CD8-positive, alpha-beta memory T cell (primary cell): ENCODE data around the gene ANKK1. TPM values are rescaled to one million over a fixed set of nuclear protein-coding genes. Genes with fewer than 3 reads are reported as not detected.

Experiments
- CTCF ChIA-PET: fragments of 350-600 bp; sonication (Branson Sonifier 250); formaldehyde crosslinking; loops from one replicate; lab custom pipeline; 2021; ENCODE audit warnings: antibody characterized with exemption; lab: Charles Lee
- POLR2A ChIA-PET: fragments of 350-600 bp; sonication (Branson Sonifier 250); formaldehyde crosslinking; loops from one replicate; lab custom pipeline; 2021; ENCODE audit warnings: antibody characterized with exemption; lab: Charles Lee
- DNase-seq, 5 donors: peaks; one replicate each; pipeline versions ENCODE4 v3.0.0 to v3.0.0-alpha.2; 2020 to 2022; ENCODE audit warnings: mixed read lengths in 1 of 5
- H3K27ac ChIP-seq: one replicate; pipeline ENCODE4 v1.7.0; 2013; ENCODE audit warnings: low read depth, mild to moderate bottlenecking, low read length, moderate library complexity
- H3K27me3 ChIP-seq: 2 replicates; pipeline ENCODE4 v1.7.0; 2013; ENCODE audit warnings: low read length, mild to moderate bottlenecking; ENCODE audit not compliant: insufficient read depth, poor library complexity, severe bottlenecking
- H3K36me3 ChIP-seq: 2 replicates; pipeline ENCODE4 v1.7.0; 2013; ENCODE audit warnings: mild to moderate bottlenecking, low read length, moderate library complexity; ENCODE audit not compliant: insufficient read depth
- H3K4me1 ChIP-seq: 2 replicates; pipeline ENCODE4 v1.7.0; 2013; ENCODE audit warnings: mild to moderate bottlenecking, low read length, moderate library complexity; ENCODE audit not compliant: insufficient read depth
- H3K4me3 ChIP-seq: 2 replicates; pipeline ENCODE4 v1.7.0; 2013; ENCODE audit warnings: mild to moderate bottlenecking, low read length
- H3K9me3 ChIP-seq: 2 replicates; pipeline ENCODE4 v1.7.0; 2013; ENCODE audit warnings: mild to moderate bottlenecking, low read length
- H3K27ac Mint-ChIP-seq, 8 donors: one replicate each; pipeline ENCODE4 v1.8.0; 2020 to 2021; ENCODE audit warnings: mixed read lengths in 8 of 8, mild to moderate bottlenecking in 6 of 8, inconsistent platforms in 3 of 8, moderate library complexity in 3 of 8
- H3K27me3 Mint-ChIP-seq, 2 donors: one replicate each; pipeline ENCODE4 v1.8.0; 2020 to 2021; ENCODE audit warnings: mixed read lengths in 2 of 2, mild to moderate bottlenecking in 1 of 2, moderate library complexity in 1 of 2
- H3K36me3 Mint-ChIP-seq, 3 donors: one replicate each; pipeline ENCODE4 v1.8.0; 2020 to 2021; ENCODE audit warnings: mixed read lengths in 3 of 3, inconsistent platforms in 1 of 3, mild to moderate bottlenecking in 1 of 3
- H3K4me1 Mint-ChIP-seq, 3 donors: one replicate each; pipeline ENCODE4 v1.8.0; 2020 to 2021; ENCODE audit warnings: mixed read lengths in 3 of 3, inconsistent platforms in 1 of 3, mild to moderate bottlenecking in 1 of 3
- H3K4me3 Mint-ChIP-seq, 7 donors: one replicate each; pipeline ENCODE4 v1.8.0; 2020 to 2021; ENCODE audit warnings: mixed read lengths in 7 of 7, mild to moderate bottlenecking in 6 of 7, moderate library complexity in 4 of 7, inconsistent platforms in 2 of 7
- H3K9me3 Mint-ChIP-seq, 5 donors: one replicate each; pipeline ENCODE4 v1.8.0; 2020 to 2022; ENCODE audit warnings: mixed read lengths in 5 of 5, mild to moderate bottlenecking in 3 of 5, moderate library complexity in 2 of 5, inconsistent platforms in 1 of 5
- polyA plus RNA-seq: library from polyadenylated mRNA; unstranded; fragments of 300-500 nt; fragmentation: Illumina TruSeq; gene quantifications from one replicate; pipeline ENCODE4 v1.2.3, GENCODE V29; 2021
- total RNA-seq, 2 experiments: library from RNA; stranded (reverse); gene quantifications; one replicate each; pipeline ENCODE4 v1.2.3, GENCODE V29; 2021

The ANKK1 gene
- total and polyA plus RNA-seq, 3 experiments from 2014 or later: 0.08 to 0.57 (median 0.42) TPM

- no peak overlapping the region for H3K27ac ChIP-seq
- peaks cover 0 to 8% (median 0%) of the 10 kb centered on the region in 3 donors for H3K36me3 Mint-ChIP-seq
- no peaks in the 10 kb centered on the region for H3K27me3 ChIP-seq
- H3K4me3 ChIP-seq: no peak overlapping the region
- no peak overlapping the region for H3K27ac Mint-ChIP-seq
- ChIA-PET CTCF (no interaction called here), POLR2A (no interaction called here)
- no peaks in the 10 kb centered on the region for H3K4me1 Mint-ChIP-seq
- no peaks in the 10 kb centered on the region for H3K9me3 Mint-ChIP-seq
- H3K36me3 ChIP-seq: no peaks in the 10 kb centered on the region
- H3K9me3 ChIP-seq: no peaks in the 10 kb centered on the region
- DNase-seq: no peak
- no peaks in the 10 kb centered on the region for H3K27me3 Mint-ChIP-seq
- no peaks in the 10 kb centered on the region for H3K4me1 ChIP-seq
- no peak overlapping the region for H3K4me3 Mint-ChIP-seq
Observed at GRCh38 chr11:113396690-113397089, 9.1 kb downstream of the ANKK1 start.

GRCh38 chr11:113397212-113397611 lies 9.6 kb downstream of the ANKK1 start:
- Histone ChIP-seq H3K27me3 (no peaks in the 10 kb centered on the region), H3K4me3 (no peak overlapping the region), H3K4me1 (no peaks in the 10 kb centered on the region), H3K27ac (no peak overlapping the region), H3K9me3 (no peaks in the 10 kb centered on the region), H3K36me3 (no peaks in the 10 kb centered on the region)
- Mint-ChIP-seq H3K36me3 (peaks cover 0 to 8% (median 0%) of the 10 kb centered on the region in 3 donors), H3K27me3 (no peaks in the 10 kb centered on the region), H3K9me3 (no peaks in the 10 kb centered on the region), H3K27ac (no peak overlapping the region), H3K4me1 (no peaks in the 10 kb centered on the region), H3K4me3 (no peak overlapping the region)
- POLR2A ChIA-PET: no interaction called here
- CTCF ChIA-PET: no interaction called here
- DNase-seq: no peak

GRCh38 chr11:113397821-113398220 lies 10.2 kb downstream of the ANKK1 start:
- ChIA-PET CTCF (interaction anchor here (0.7 kb wide), 1 partner anchor 380 kb away, joined by 3 read pairs; no protein-coding TSS in a partner anchor), POLR2A (no interaction called here)
- Histone ChIP-seq H3K36me3 (no peaks in the 10 kb centered on the region), H3K27ac (no peak overlapping the region), H3K4me1 (no peaks in the 10 kb centered on the region), H3K4me3 (no peak overlapping the region), H3K9me3 (no peaks in the 10 kb centered on the region), H3K27me3 (no peaks in the 10 kb centered on the region)
- peaks cover 0 to 1% of the 10 kb centered on the region in 2 donors for H3K27me3 Mint-ChIP-seq
- peaks cover 0 to 8% (median 0%) of the 10 kb centered on the region in 3 donors for H3K36me3 Mint-ChIP-seq
- H3K27ac Mint-ChIP-seq: no peak overlapping the region
- no peaks in the 10 kb centered on the region for H3K9me3 Mint-ChIP-seq
- DNase-seq: no peak
- H3K4me1 Mint-ChIP-seq: no peaks in the 10 kb centered on the region
- H3K4me3 Mint-ChIP-seq: no peak overlapping the region

GRCh38 chr11:113398669-113399430 lies 11.3 kb downstream of the ANKK1 start:
- H3K9me3 Mint-ChIP-seq: no peaks in the 10 kb centered on the region

GRCh38 chr11:113400631-113401230 lies 13.2 kb downstream of the ANKK1 start:
- peaks cover 0 to 1% of the 10 kb centered on the region in 2 donors for H3K27me3 Mint-ChIP-seq
- no peaks in the 10 kb centered on the region for H3K9me3 Mint-ChIP-seq
- DNase-seq: no peak
- peaks cover 0 to 7% (median 0%) of the 10 kb centered on the region in 3 donors for H3K36me3 Mint-ChIP-seq
- Histone ChIP-seq H3K27me3 (no peaks in the 10 kb centered on the region), H3K27ac (no peak overlapping the region), H3K4me3 (no peak overlapping the region), H3K4me1 (no peaks in the 10 kb centered on the region), H3K9me3 (no peaks in the 10 kb centered on the region), H3K36me3 (no peaks in the 10 kb centered on the region)
- CTCF ChIA-PET: no interaction called here
- no peak overlapping the region for H3K4me3 Mint-ChIP-seq
- no peaks in the 10 kb centered on the region for H3K4me1 Mint-ChIP-seq
- H3K27ac Mint-ChIP-seq: peak overlapping the region in 1 of 8 donors; percentile 27
- POLR2A ChIA-PET: no interaction called here

More at GRCh38 chr11:113398669-113399430, 11.3 kb downstream of the ANKK1 start:
- no peaks in the 10 kb centered on the region for H3K4me1 Mint-ChIP-seq
- H3K36me3 ChIP-seq: no peaks in the 10 kb centered on the region
- no peak overlapping the region for H3K4me3 ChIP-seq
- H3K27me3 Mint-ChIP-seq: peaks cover 0 to 1% of the 10 kb centered on the region in 2 donors
- peaks cover 0 to 8% (median 0%) of the 10 kb centered on the region in 3 donors for H3K36me3 Mint-ChIP-seq
- H3K27me3 ChIP-seq: no peaks in the 10 kb centered on the region
- ChIA-PET POLR2A (no interaction called here), CTCF (no interaction called here)
- H3K9me3 ChIP-seq: no peaks in the 10 kb centered on the region
- no peak overlapping the region for H3K4me3 Mint-ChIP-seq
- H3K4me1 ChIP-seq: no peaks in the 10 kb centered on the region
- DNase-seq: no peak
- no peak overlapping the region for H3K27ac Mint-ChIP-seq
- no peak overlapping the region for H3K27ac ChIP-seq

DNA sequence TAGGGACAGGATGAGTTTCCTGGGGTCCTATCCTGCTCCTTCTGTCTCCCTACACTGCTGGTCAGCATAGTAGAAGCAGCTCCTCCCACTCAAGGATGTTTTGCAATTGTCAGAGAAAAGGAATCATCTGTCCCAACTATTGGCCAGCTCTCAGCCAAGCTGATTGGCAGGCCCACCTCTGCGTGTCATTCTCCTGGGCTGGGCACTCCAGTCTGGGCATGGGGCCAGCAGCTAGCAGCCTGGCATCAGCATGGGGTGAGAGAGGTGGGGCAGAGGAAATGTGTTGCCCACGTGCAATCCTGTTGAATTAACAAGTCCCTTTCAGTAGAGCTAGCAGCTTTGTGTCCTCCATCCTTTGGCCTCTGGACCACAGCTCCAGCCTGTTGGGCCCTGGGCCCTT lies 14.1 kb downstream of the ANKK1 start:
- peaks cover 0 to 1% of the 10 kb centered on the region in 2 donors for H3K27me3 Mint-ChIP-seq
- no peaks in the 10 kb centered on the region for H3K4me1 ChIP-seq
- peaks cover 0 to 4% (median 0%) of the 10 kb centered on the region in 3 donors for H3K36me3 Mint-ChIP-seq
- POLR2A ChIA-PET: no interaction called here
- CTCF ChIA-PET: no interaction called here
- H3K27ac Mint-ChIP-seq: no peak overlapping the region
- H3K9me3 ChIP-seq: no peaks in the 10 kb centered on the region
- H3K4me1 Mint-ChIP-seq: no peaks in the 10 kb centered on the region
- no peak for DNase-seq
- no peaks in the 10 kb centered on the region for H3K36me3 ChIP-seq
- H3K4me3 ChIP-seq: no peak overlapping the region
- no peaks in the 10 kb centered on the region for H3K27me3 ChIP-seq
- no peaks in the 10 kb centered on the region for H3K9me3 Mint-ChIP-seq
- no peak overlapping the region for H3K27ac ChIP-seq
- H3K4me3 Mint-ChIP-seq: no peak overlapping the region

DNA sequence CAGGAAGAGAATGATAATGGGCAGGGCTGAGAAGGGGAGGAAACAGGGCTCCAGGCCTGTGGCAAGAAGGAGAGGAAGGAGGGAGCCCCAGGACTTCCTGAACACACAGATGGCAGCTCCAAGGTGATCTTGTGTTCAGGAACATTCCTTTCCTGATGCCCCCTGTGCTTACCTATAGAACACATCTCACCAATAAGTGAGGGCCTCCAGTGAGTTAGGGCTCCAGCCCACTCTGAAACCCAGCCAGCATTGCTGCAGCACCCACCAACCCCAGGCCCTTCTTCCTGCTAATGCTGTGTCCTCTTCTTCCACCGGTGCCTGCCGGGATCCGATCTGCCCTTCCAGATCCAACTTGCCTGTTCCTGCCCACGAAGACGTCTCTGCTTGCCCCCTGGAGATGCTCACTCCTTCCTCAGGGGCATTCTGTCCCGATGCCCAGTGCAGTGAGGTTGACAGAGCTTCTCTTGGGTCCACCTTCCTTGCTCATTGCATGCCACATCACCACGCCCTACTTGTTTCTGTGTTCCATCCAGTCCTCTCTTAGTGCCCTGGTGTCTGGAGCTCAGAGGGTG lies 17.4 kb downstream of the ANKK1 start:
- Histone ChIP-seq H3K27me3 (no peaks in the 10 kb centered on the region), H3K4me1 (no peaks in the 10 kb centered on the region), H3K9me3 (no peaks in the 10 kb centered on the region), H3K36me3 (no peaks in the 10 kb centered on the region), H3K4me3 (no peak overlapping the region), H3K27ac (no peak overlapping the region)
- peaks cover 0 to 1% of the 10 kb centered on the region in 2 donors for H3K27me3 Mint-ChIP-seq
- POLR2A ChIA-PET: no interaction called here
- H3K4me3 Mint-ChIP-seq: no peak overlapping the region
- peak overlapping the region in 1 of 8 donors; percentile 88 for H3K27ac Mint-ChIP-seq
- no peak for DNase-seq
- H3K4me1 Mint-ChIP-seq: no peaks in the 10 kb centered on the region
- H3K9me3 Mint-ChIP-seq: no peaks in the 10 kb centered on the region
- no peaks in the 10 kb centered on the region for H3K36me3 Mint-ChIP-seq
- CTCF ChIA-PET: no interaction called here
